Measurements from ENCODE around the gene COQ8B.

DNA sequence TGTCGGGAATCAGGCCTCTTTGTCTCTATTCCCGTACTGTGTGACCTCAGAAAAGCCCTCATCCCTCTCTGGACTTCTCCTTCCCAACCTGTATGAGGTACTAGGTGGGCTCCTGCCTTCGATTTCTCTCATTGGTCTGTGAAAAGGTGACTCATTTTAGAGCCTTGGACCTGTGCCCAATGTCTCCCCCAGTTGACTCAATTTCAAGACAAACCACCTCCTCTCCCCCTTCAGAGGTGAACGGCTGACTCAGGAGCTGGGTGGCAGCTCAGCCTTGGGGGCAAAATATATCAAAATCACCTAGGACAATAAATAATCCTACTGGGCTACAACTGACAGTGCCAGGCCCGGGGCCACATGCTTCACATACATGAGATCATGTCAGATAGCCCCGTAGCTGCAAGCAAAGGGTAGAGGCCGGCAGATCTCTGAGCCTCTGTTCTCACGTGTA is 630 bp downstream of the COQ8B start:
- TF ChIP-seq, protein P1, sequence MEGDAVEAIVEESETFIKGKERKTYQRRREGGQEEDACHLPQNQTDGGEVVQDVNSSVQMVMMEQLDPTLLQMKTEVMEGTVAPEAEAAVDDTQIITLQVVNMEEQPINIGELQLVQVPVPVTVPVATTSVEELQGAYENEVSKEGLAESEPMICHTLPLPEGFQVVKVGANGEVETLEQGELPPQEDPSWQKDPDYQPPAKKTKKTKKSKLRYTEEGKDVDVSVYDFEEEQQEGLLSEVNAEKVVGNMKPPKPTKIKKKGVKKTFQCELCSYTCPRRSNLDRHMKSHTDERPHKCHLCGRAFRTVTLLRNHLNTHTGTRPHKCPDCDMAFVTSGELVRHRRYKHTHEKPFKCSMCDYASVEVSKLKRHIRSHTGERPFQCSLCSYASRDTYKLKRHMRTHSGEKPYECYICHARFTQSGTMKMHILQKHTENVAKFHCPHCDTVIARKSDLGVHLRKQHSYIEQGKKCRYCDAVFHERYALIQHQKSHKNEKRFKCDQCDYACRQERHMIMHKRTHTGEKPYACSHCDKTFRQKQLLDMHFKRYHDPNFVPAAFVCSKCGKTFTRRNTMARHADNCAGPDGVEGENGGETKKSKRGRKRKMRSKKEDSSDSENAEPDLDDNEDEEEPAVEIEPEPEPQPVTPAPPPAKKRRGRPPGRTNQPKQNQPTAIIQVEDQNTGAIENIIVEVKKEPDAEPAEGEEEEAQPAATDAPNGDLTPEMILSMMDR (IDR thresholded peaks at IDR 0.05), result no peak
- TF ChIP-seq POLR2A (IDR thresholded peaks at IDR 0.05), result no peak
